Suprapubic skin (tissue), 4 donors: ENCODE data around the gene BTBD6. TPM values are rescaled to one million over a fixed set of nuclear protein-coding genes. Genes with fewer than 3 reads are reported as not detected.

Experiments used
- DNase-seq, 2 donors: peaks; one replicate each; pipeline ENCODE4 v3.0.0-alpha.2; 2019; ENCODE audit warnings: low spot score in 2 of 2
- H3K27ac ChIP-seq: fragments of 200-600 bp; sonication (generic); one replicate; pipeline ENCODE4 v1.5.1; 2019
- H3K27me3 ChIP-seq: fragments of 200-600 bp; sonication (generic); one replicate; pipeline ENCODE4 v1.5.1; 2019
- H3K36me3 ChIP-seq: fragments of 200-600 bp; sonication (generic); one replicate; pipeline ENCODE4 v1.5.1; 2019
- H3K4me1 ChIP-seq: fragments of 200-600 bp; sonication (generic); one replicate; pipeline ENCODE4 v1.5.1; 2019
- H3K4me3 ChIP-seq: fragments of 200-600 bp; sonication (generic); one replicate; pipeline ENCODE4 v1.5.1; 2019; ENCODE audit warnings: mild to moderate bottlenecking
- H3K9me3 ChIP-seq: fragments of 200-600 bp; sonication (generic); one replicate; pipeline ENCODE4 v1.5.1; 2019
- EP300 ChIP-seq: sonication (generic); formaldehyde crosslinking; IDR thresholded peaks from one replicate; pipeline ENCODE4 v1.6.1; 2017; ENCODE audit warnings: antibody characterized with exemption
- POLR2A ChIP-seq, 2 donors: fragments of 450-650 bp; IDR thresholded peaks; one replicate each; pipeline ENCODE4 v1.6.1; 2017; ENCODE audit warnings: antibody characterized with exemption in 2 of 2, mild to moderate bottlenecking in 2 of 2, moderate library complexity in 2 of 2
- POLR2AphosphoS5 ChIP-seq, 3 donors: sonication (generic); formaldehyde crosslinking; IDR thresholded peaks; one replicate each; pipeline ENCODE4 v1.6.1; 2017; ENCODE audit warnings: antibody characterized with exemption in 3 of 3
- WGBS: methylation state at CpG from one replicate; pipeline ENCODE4 v1.1.5; 2018; 5-methylcytosine and 5-hydroxymethylcytosine counted together
- total RNA-seq, 4 donors: library from RNA; depleted of rRNA; stranded (reverse); fragments of >200 nt; gene quantifications; one replicate each; pipeline ENCODE4 v1.1.0, GENCODE V29; 2016
- TF ChIP-seq, protein P1 (sequence below), 2 donors: fragments of 200-600 bp in 1 of 2; fragments of 450-650 bp in 1 of 2; sonication (generic) in 1 of 2; IDR thresholded peaks; one replicate each; pipeline ENCODE4 v1.5.1; 2016 to 2019; ENCODE audit warnings: antibody characterized with exemption in 2 of 2, mild to moderate bottlenecking in 1 of 2, moderate library complexity in 1 of 2

BTBD6 gene
- total RNA-seq, 4 donors from 2014 or later = 38.9 to 63.7 (median 58.6) TPM

DNA sequence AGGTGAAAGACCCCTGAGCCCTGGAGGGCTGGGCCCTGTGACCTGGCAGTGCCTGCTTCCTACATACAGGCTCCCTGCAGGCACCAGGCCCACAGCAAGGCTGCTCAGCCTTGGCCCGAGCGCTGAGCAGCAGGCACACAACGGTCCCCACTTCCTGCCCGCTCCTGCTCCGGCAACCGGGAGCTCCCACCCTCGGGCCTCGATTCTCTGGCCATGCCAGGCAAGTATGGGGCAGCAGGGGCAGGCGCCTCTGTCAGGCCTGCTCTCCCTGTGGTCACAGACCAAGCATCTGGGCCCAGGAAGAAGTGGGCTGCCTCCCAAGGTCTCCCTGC is 36.6 kb upstream of the BTBD6 start:
- Histone ChIP-seq H3K36me3 (peaks cover 62% of the 10 kb centered on the region), H3K27ac (no peak overlapping the region), H3K4me1 (no peaks in the 10 kb centered on the region), H3K4me3 (no peak overlapping the region), H3K9me3 (no peaks in the 10 kb centered on the region), H3K27me3 (no peaks in the 10 kb centered on the region)
- 100% methylated on average over 1 of the region's 9 CpGs for WGBS
- TF ChIP-seq, protein P1, sequence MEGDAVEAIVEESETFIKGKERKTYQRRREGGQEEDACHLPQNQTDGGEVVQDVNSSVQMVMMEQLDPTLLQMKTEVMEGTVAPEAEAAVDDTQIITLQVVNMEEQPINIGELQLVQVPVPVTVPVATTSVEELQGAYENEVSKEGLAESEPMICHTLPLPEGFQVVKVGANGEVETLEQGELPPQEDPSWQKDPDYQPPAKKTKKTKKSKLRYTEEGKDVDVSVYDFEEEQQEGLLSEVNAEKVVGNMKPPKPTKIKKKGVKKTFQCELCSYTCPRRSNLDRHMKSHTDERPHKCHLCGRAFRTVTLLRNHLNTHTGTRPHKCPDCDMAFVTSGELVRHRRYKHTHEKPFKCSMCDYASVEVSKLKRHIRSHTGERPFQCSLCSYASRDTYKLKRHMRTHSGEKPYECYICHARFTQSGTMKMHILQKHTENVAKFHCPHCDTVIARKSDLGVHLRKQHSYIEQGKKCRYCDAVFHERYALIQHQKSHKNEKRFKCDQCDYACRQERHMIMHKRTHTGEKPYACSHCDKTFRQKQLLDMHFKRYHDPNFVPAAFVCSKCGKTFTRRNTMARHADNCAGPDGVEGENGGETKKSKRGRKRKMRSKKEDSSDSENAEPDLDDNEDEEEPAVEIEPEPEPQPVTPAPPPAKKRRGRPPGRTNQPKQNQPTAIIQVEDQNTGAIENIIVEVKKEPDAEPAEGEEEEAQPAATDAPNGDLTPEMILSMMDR (IDR thresholded peaks at IDR 0.05) = no peak
- TF ChIP-seq POLR2A (IDR thresholded peaks at IDR 0.05) (no peak), POLR2AphosphoS5 (IDR thresholded peaks at IDR 0.05) (no peak), EP300 (no peak)
- no peak for DNase-seq

DNA sequence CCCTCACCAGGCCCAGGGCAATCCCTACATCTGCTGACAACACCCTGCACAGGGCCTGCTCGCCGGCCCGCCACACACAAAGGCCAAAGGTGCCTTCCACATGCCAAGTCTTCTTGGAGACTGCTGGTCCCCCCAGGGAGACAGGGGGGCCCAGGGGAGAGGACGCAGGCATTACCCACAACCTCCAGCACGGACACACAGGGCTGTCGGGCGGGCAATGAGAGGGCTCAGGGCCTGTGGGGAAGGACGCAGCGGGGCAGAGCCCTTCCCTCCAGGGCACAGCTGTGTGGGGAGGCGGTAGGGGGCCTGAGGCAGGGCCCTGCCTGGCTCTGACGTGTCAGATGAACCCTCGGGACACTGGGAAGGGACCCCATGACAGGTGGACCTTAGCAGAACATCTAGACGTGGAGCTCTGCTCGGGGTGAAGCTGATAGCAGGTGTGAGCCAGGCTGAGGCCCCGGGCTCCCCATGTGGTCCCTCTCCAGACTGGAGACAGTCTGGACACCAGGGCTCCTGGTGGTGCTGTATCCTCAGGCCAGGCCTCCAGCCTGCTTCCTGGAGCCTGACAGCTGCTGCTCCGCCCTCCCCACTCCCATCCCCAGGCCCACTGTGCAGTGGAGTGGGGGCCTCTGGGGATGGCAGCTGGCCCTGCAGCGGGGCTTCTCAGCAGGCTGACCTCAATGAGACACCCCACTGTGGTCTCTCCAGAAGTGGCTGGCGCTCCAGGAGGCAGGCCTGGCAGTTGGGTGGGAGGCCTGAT is 35.6 kb upstream of the BTBD6 start:
- Histone ChIP-seq H3K36me3 (peaks cover 72% of the 10 kb centered on the region), H3K4me1 (no peaks in the 10 kb centered on the region), H3K4me3 (no peak overlapping the region), H3K27ac (no peak overlapping the region), H3K9me3 (no peaks in the 10 kb centered on the region), H3K27me3 (no peaks in the 10 kb centered on the region)
- WGBS = 90% methylated on average over 16 of the region's 18 CpGs
- TF ChIP-seq, protein P1 (IDR thresholded peaks at IDR 0.05) = no peak
- TF ChIP-seq POLR2A (IDR thresholded peaks at IDR 0.05) (no peak), POLR2AphosphoS5 (IDR thresholded peaks at IDR 0.05) (no peak), EP300 (no peak)
- no peak for DNase-seq

DNA sequence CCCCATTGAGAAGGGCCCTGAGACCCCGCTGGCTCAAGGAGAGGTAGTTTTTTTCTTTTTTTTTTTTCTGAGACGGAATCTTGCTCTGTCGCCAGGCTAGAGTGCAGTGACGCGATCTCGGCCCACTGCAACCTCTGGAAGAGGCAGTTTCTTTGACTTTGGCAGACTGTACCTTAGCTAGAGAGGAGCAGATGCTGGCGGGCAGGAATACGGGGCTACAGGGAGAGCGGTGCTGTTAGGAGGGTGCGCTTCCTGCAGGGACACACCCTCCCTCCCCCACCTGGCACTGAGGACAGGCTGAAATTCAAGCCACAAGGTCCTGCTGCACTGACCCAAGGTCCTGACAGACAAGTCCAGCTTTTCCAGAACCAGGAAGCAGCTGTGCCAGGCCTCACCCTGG is 35.0 kb upstream of the BTBD6 start:
- no peak overlapping the region for H3K4me3 ChIP-seq
- 92% methylated on average over 10 of the region's 10 CpGs for WGBS
- no peaks in the 10 kb centered on the region for H3K27me3 ChIP-seq
- peaks cover 78% of the 10 kb centered on the region for H3K36me3 ChIP-seq
- no peaks in the 10 kb centered on the region for H3K9me3 ChIP-seq
- TF ChIP-seq POLR2A (IDR thresholded peaks at IDR 0.05) (no peak), EP300 (no peak), POLR2AphosphoS5 (IDR thresholded peaks at IDR 0.05) (no peak)
- TF ChIP-seq, protein P1 (IDR thresholded peaks at IDR 0.05) = no peak
- DNase-seq = no peak
- H3K4me1 ChIP-seq = no peaks in the 10 kb centered on the region
- H3K27ac ChIP-seq = no peak overlapping the region

DNA sequence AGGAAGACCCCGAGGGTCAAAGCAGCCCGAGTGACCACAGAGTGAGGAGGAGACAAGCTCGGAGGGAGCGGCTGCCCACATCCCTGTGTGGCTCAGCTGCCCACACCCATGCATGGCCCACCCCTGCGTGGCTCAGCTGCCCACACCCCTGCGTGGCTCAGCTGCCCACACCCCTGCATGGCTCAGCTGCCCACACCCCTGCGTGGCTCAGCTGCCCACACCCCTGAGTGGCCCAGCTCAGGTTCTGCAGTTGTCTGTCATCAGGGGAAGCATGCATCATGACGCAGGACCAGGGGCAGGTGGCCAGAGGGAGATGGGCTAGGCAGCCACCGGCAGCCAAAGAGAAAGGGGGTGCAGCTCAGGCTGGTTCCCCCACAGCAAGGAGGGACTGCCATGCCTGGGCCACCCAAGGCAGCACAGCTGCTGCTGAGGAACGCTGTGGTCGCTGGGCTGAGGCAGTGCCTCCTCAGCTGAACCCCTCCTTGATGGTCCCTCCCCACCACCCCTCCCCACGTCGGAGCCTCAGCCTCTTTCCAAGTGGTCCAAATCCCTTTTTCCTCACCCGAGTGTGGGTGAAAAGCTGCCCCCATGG is 33.9 kb upstream of the BTBD6 start:
- Histone ChIP-seq H3K36me3 (peaks cover 85% of the 10 kb centered on the region), H3K4me1 (no peaks in the 10 kb centered on the region), H3K9me3 (no peaks in the 10 kb centered on the region), H3K27ac (no peak overlapping the region), H3K4me3 (no peak overlapping the region), H3K27me3 (no peaks in the 10 kb centered on the region)
- WGBS = 92% methylated on average over 10 of the region's 14 CpGs
- no peak for DNase-seq
- TF ChIP-seq EP300 = no peak
- TF ChIP-seq POLR2A (IDR thresholded peaks at IDR 0.05) = no peak
- no peak for TF ChIP-seq POLR2AphosphoS5 (IDR thresholded peaks at IDR 0.05)
- TF ChIP-seq, protein P1 (IDR thresholded peaks at IDR 0.05) = no peak

DNA sequence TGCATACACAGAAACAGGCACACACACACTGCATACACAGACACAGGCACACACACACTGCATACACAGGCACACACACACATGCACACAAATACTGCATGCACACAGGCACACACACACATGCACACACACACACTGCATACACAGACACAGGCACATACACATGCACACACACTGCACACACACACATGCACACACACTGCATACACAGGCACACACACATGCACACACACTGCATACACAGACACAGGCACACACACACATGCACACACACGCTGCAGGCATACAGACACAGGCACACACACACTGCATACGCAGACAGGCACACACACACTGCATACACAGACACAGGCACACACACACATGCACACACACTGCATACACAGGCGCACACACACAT is 32.7 kb upstream of the BTBD6 start:
- TF ChIP-seq POLR2A (IDR thresholded peaks at IDR 0.05) (no peak), EP300 (no peak), POLR2AphosphoS5 (IDR thresholded peaks at IDR 0.05) (no peak)
- TF ChIP-seq, protein P1 (IDR thresholded peaks at IDR 0.05) = no peak
- Histone ChIP-seq H3K4me1 (no peaks in the 10 kb centered on the region), H3K9me3 (no peaks in the 10 kb centered on the region), H3K27me3 (no peaks in the 10 kb centered on the region), H3K27ac (no peak overlapping the region), H3K4me3 (no peak overlapping the region), H3K36me3 (peaks cover 85% of the 10 kb centered on the region)
- 100% methylated on average over 1 of the region's 3 CpGs for WGBS
- DNase-seq = no peak
